ENCODE data around the gene NTHL1.

The NTHL1 gene

GRCh38 chr16:2090481-2090776, 42.8 kb upstream of the NTHL1 start:
- TF ChIP-seq FOXP2 (optimal IDR thresholded peaks at IDR 0.05; ENCODE audit: borderline replicate concordance, extremely low read depth, extremely low read length, insufficient read depth) (no peak), REST (IDR thresholded peaks at IDR 0.05; ENCODE audit: insufficient read depth in 1 of 2, low read depth in 2 of 2, low read length in 2 of 2) (no peak), POLR2AphosphoS5 (IDR thresholded peaks at IDR 0.05; ENCODE audit: low read depth, low read length) (no peak), TAF1 (IDR thresholded peaks at IDR 0.05; ENCODE audit: borderline replicate concordance, insufficient read depth, low read length) (no peak), SIN3A (IDR thresholded peaks at IDR 0.05; ENCODE audit: borderline replicate concordance, insufficient read depth, low read length) (no peak)

- no peak for TF ChIP-seq POLR2AphosphoS5 (IDR thresholded peaks at IDR 0.05; ENCODE audit: low read depth, low read length)
Observed at GRCh38 chr16:2089706-2090480, 42.3 kb upstream of the NTHL1 start.

GRCh38 chr16:2088759-2089358, 41.2 kb upstream of the NTHL1 start:
- TF ChIP-seq SIN3A (IDR thresholded peaks at IDR 0.05; ENCODE audit: borderline replicate concordance, insufficient read depth, low read length) = no peak
- no peak for TF ChIP-seq FOXP2 (optimal IDR thresholded peaks at IDR 0.05; ENCODE audit: borderline replicate concordance, extremely low read depth, extremely low read length, insufficient read depth)
- TF ChIP-seq REST (IDR thresholded peaks at IDR 0.05; ENCODE audit: insufficient read depth in 1 of 2, low read depth in 2 of 2, low read length in 2 of 2) = no peak
- no peak for TF ChIP-seq POLR2AphosphoS5 (IDR thresholded peaks at IDR 0.05; ENCODE audit: low read depth, low read length)
- no peak for TF ChIP-seq TAF1 (IDR thresholded peaks at IDR 0.05; ENCODE audit: borderline replicate concordance, insufficient read depth, low read length)

- TF ChIP-seq SIN3A (IDR thresholded peaks at IDR 0.05; ENCODE audit: borderline replicate concordance, insufficient read depth, low read length) (no peak), POLR2AphosphoS5 (IDR thresholded peaks at IDR 0.05; ENCODE audit: low read depth, low read length) (no peak), TAF1 (IDR thresholded peaks at IDR 0.05; ENCODE audit: borderline replicate concordance, insufficient read depth, low read length) (no peak), FOXP2 (optimal IDR thresholded peaks at IDR 0.05; ENCODE audit: borderline replicate concordance, extremely low read depth, extremely low read length, insufficient read depth) (no peak), REST (IDR thresholded peaks at IDR 0.05; ENCODE audit: insufficient read depth in 1 of 2, low read depth in 2 of 2, low read length in 2 of 2) (no peak)
Observed at GRCh38 chr16:2087748-2088631, 40.4 kb upstream of the NTHL1 start.

- no peak for TF ChIP-seq FOXP2 (optimal IDR thresholded peaks at IDR 0.05; ENCODE audit: borderline replicate concordance, extremely low read depth, extremely low read length, insufficient read depth)
- TF ChIP-seq POLR2AphosphoS5 (IDR thresholded peaks at IDR 0.05; ENCODE audit: low read depth, low read length) = no peak
- no peak for TF ChIP-seq REST (IDR thresholded peaks at IDR 0.05; ENCODE audit: insufficient read depth in 1 of 2, low read depth in 2 of 2, low read length in 2 of 2)
- TF ChIP-seq SIN3A (IDR thresholded peaks at IDR 0.05; ENCODE audit: borderline replicate concordance, insufficient read depth, low read length) = no peak
- no peak for TF ChIP-seq TAF1 (IDR thresholded peaks at IDR 0.05; ENCODE audit: borderline replicate concordance, insufficient read depth, low read length)
Observed at GRCh38 chr16:2086812-2087747, 39.4 kb upstream of the NTHL1 start.
